HG03095 (cell line): ENCODE measurements around the gene BCKDK.
"Not testable (repeated sequence)": the region's sequence is repeated elsewhere in the genome, so short reads cannot be mapped to it uniquely, and the experiment has no call there.

Source experiments
- ATAC-seq: cut with Tn5 transposase; IDR thresholded peaks from one replicate; pipeline ENCODE4 v1.9.1; 2021; ENCODE audit warnings: moderate library complexity; ENCODE audit not compliant: unreplicated experiment

BCKDK gene

DNA sequence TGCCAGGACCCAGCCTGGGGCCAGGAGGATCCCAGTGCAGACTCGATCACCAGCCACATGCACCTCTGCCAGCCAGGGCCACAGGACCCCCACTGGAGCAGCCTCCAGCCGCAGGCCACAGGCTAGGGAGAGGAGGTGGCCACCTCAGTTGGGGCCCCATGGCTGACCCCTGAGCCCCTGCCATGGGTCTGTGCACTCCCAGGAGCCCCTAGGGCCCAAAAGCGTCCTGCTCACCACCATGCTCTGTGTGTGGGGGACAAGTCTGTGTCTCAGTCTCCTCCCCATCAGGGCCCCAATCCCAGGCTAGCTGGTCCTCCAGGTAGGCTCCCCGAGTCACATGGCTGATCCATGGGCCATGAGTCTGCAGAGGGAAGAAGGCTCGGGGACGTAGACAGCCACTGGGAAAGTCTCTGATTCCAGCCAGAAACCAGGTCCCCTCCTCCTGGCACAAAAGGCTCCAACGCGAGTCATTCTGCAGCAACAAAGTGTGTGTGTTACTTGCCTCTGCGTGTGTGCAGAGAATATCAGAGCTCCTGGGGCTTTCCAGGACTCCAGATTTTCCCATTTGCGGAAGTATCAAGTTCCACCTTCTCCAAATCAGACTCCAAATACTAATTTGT lies 33.4 kb downstream of the BCKDK start:
- no peak for ATAC-seq

DNA sequence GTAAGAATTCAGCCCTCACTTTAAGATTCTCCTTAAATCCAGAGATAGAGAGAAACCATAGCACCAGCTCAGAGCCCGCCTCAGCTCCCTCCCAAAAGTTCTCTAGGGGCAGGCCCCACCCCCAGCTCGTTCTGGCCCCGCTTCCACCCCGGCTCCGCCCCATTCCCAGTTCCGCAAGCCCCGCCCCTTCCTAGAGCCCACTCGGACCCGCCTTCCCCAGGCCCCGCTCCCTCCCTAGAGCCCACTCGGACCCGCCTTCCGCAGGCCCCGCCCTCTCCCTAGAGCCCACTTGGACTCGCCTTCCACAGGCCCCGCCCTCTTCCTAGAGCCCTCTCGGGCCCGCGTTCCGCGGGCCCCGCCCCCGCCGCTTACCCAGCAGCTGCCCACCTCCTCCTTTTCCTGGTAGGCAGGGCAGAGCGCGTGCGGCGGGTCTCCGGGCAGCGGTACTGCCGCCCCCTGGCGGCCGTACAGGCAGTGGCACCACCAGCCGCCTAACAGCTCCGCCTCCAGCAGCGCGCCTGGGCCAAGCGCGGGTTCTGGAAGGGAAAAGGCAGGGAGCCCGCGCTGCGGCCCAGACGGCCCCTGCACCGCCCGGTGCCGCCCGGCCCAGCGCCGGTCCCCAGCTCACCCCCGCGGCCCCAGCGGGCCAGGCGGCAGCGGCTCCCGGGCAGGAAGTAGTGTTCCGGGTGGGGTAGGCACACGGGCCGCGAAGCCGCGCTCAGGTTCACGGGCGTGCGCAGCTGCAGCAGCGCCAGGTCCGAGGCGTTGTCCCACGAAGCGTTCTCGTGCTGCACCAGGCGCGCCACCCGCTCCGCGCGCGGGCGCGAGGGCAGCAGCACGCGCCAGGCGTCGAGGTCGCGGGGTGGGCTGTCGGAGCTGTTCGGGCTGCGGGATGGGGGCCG lies 34.2 kb downstream of the BCKDK start:
- ATAC-seq: peak; percentile 85

DNA sequence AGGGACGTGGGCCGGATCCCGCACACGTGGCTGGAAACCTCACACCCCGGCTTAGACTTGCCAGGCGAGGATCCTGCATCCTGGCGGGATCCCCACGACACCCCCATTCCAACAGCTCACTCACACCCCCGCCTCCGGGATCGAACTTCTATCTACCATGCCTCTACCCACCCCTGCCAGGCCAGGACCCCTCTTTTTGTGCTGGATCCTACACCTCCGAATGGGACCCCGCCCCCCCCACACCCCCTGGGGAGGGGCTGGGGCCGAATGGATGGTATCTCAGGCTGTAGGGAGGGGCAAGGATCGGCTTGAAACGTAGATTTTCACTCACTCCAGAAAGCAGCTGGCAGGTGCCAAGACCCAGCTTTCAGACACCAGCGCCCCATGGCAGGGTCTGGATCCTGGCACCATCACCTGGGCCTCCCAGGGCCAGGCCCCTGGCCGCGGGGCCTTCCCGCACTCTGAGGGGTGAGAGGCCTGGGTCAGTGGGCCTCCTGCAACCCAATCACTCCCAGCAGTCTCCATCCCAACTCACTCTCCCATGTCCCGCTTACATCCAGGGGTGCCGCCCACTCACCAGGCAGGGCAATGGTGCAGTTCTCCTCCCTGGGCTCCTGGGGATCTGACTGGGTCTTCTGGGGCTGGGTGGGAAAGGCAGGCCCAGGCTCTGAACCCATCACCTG lies 35.0 kb downstream of the BCKDK start:
- ATAC-seq: no peak

DNA sequence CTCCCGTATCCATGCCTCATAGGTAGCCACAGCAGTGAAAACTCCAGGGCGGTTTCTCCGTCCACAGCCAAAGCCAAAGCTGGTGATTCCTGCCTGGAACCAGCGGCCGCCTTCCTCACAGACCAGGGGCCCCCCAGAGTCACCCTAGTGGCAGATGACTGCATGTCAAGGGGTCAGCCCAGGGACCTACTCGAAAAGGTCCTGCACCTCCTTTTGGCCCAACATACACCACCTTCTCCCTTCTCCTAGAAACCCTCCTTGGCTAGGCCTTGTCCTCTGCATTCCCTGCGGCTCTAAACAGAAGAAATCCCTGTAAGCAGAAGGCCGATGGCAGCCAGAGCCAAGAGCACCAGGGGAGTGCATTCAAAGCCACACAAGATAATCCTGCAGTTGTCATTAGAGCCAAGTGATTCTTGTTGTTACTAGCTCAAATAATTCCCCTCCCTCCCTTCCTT lies 35.5 kb downstream of the BCKDK start:
- ATAC-seq: no peak

DNA sequence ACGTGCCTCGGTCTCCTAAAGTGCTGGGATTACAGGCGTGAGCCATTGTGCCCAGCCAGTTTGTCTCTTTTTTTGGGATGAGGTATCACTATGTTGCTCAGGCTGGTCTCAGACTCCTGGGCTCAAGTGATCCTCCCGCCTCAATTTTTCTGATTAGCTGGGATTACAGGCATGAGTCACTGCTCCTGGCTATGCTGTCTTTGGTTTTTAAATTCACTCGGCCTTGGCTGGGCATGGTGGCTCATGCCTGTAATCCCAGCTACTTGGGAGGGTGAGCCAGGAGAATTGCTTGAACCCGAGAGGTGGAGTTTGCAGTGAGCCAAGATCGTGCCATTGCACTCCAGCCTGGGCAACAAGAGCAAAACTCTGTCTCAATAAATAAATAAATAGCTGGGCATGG lies 36.2 kb downstream of the BCKDK start:
- ATAC-seq: not testable (repeated sequence)

DNA sequence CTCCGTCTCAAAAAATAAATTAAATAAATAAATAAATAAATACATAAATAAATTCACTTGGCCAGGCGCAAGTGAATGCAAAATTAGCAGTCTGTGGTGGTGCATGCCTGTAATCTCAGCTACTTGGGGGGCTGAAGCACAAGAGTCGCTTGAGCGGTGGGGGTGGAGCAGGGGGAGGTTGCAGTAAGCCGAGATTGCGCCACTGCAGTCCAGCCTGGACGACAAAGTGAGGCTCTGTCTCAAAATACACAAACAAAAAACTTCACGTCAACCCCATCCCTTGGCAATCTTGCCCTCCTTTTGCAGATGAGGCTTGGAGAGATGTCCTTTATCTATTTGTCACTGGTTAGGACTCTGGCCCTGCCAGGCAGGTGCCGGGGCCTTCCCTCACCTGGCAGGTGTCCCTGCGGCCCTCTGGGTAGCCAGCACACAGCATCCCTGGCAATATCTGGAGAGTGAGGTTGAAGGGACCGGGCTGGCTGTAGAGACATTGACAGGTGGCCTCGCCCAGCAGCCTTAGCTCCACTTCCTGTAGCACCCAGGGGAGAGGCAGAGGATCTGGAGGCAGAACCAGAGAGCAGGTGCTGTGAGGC lies 37.3 kb downstream of the BCKDK start:
- ATAC-seq: no peak

DNA sequence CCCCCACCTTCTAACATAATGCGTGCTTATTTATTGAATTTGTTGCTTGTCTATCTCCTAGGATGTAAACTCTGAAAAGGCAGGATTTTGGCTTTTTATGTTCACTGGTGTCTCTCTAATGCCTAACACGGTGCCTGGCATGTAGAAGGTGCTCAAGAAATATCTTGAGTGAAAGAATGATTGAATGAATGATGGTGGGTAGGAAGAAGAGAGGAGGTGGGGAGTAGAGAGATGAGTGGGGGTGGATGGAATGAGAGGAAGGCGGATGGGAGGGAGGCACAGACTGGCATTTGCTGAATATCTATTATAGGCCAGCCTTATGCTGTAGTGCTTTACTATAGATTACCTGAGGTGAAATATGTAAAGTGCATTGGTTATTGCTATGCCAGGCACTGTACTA lies 39.4 kb downstream of the BCKDK start:
- ATAC-seq: no peak

DNA sequence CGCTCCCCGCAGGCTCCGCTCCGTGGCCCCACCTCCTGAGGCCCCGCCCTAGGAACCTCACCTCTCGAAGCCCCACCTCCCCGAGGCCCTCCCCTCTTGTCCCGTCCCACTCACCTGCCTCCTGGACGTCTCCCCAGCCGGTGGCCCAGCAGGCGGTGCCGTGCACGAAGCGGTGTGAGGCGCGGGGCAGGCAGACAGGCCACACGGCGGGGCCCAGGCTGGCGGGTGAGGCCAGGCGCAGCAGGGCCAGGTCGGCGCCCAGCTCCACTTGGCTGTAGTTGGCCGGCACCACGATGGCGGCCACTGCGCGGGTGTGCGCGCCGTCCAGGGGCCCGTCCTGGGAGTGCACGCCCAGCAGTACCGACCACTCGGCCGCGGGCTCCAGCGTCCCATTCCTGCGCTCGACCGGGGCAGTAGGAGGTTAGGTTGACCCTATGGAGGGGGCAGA lies 40.1 kb downstream of the BCKDK start:
- no peak for ATAC-seq

DNA sequence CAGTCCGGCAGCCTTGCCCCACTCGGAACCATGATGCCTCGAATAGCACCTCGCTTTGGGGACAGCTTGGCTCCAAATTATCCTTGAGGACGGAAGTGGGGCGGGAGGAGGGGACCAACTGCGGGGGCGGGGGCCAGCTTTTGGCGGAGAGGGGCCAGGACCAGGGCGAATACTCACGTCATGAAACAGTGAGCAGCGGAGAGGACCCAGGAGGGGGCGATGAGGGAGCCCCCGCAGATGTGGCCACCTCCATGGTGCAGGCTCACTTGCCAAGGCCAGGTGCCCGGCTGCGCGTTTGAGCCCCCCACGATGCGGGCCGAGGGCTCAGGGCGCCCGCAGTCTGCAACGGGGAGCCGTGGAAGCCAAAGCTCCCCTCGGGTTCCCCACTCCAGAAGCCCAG lies 40.7 kb downstream of the BCKDK start:
- no peak for ATAC-seq

DNA sequence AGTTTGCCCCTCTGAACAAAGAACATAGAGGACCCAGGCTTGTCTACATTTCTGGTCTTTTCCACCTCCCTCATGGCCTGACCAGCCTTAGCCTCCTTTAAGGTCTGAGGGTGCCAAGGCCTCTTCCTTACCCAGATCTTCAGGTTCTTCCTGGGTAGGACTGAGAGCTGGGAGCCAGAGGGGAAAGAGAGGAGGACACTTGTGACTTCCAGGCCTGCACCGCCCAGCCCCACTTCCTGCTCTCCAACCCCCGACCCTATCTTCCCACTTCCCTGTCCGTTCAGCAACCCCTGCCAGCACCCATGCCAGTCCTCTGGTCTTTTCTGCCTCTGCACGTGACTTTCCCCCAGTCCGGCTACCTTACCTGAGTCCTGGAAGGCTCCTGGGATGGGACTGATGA lies 41.1 kb downstream of the BCKDK start:
- no peak for ATAC-seq

DNA sequence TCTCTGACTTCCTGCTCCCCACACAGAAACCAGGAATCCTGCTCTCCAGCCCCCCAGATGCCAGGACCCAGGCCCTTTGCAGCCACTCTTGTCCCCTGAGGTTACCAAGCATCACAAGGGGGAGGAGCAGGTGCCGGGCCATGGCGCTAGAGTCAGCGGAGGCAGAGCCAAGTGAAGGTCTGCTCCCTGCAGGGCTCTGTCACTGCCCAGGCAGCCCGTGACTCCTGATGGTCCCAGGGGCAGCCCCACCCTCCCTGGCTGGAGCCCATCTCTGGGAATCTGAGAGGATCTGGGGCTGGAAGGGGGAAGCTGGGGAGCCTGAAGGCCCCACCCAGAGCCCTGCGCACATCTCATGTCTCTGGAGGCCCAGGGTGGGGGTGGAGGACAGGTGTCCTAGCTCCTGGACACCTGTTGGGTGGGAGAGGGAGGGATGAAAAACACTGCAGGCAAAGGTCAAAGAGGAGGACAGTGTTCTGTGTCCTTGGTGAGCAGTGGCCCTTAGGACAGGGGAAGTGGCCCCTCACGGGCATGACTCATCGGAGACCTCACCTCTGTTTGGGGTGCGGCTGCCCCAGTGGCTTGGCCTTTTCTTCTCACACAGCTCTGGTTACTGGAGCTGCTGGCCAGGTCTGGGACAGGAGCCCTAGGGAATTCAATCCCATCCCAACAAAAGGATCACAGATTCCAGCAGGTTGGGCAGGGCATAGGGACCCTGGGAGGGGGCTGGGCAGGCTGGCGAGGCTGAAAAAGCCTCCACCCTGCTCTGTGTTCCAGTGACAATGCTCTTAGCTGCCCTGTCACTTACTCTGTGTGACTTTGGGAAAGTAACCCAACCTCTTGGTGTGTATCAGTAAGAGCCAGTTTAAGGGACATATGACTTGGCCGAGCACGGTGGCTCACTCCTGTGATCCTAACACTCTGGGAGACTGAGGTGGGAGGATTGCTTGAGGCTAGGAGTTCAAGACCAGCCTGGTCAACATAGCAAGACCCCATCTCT lies 42.0 kb downstream of the BCKDK start, which contains the start of gene PRSS36:
Gene PRSS36 (minus strand): TSS at position 173 of the 997 bp plus-strand sequence. CDS start 31 bp downstream, at position 142.
- no peak for ATAC-seq

DNA sequence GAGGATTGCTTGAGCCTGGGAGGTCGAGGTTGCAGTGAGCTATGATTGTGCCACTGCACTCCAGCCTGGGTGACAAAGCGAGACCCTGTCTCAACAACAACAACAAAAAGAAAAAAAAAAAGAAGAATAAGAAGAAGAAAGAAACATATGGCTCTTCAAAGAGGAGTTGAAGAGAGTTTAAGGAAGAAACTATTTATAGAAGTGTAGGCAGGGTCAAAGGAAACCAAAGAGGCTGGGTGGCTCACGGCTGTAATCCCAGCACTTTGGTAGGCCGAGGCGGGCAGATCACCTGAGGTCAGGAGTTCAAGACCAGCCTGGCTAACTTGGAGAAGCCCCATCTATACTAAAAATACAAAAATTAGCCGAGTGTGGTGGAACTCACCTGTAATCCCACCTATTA lies 42.8 kb downstream of the BCKDK start:
- not testable (repeated sequence) for ATAC-seq

DNA sequence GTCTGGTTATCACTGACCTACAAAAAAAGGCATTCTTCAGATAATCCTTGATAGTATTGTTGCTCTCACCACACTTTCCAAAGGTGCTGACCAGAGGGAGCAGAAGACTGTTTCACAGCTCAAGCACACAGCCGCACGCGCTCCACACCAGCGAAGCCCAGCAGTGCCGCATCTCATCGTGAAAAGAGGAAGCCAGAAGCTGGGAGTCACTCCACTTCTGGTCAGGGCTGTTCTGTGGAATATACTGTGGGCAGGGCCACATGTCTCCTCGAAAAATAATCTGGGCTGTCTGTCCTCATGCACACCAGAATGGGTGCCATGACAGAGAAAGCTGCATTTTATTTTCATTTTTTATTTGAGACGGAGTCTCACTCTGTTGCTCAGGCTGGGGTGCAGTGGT lies 49.0 kb downstream of the BCKDK start:
- no peak for ATAC-seq
